ENCODE data around the gene EGLN1. TPM values are rescaled to one million over a fixed set of nuclear protein-coding genes. Genes with fewer than 3 reads are reported as not detected.

The EGLN1 gene
- polyA plus RNA-seq, 2 of the 4 experiments (the other 2 are of a cell fraction), result 57.7 to 156 TPM

DNA sequence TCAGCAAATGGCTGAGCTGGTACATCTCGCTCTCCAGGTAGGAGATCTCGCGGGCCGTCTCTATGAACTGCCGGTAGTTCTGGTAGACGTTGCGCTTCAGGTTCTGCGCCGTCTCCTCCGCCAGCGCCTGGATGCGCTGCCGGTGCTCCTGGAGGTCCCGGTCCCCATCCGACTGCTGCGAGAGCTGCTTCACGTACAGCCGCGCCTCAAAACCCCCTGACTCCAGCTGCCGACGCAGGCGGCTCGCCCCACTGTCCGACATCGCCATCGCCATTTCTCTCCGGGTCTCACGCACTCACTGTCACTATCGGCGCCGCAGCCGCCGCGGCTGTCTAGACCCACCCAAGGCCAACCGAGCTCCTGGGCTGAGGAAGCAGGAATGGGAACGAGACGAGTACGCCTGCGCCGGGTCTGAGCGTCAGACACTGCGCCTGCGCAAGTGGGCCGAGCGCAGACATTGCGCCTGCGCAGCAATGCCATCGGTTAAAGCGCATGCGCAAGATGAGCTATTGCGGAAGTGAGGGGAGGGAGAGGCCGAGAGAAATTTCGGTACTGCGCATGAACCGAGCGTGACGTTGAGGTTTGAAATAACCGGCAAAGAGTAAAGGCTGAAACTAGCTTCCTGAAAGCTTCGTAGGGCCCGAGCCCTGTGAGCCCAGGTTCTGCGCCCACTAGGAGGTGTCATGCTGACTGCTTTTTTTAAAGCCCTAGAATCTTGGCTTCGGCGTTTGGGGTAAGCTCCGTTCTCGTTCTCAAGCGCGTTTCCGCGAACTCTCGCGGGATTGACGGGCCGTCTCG, 84.4 kb downstream of the EGLN1 start, which contains the start of gene EXOC8 (continued):
- TF ChIP-seq, protein P1, sequence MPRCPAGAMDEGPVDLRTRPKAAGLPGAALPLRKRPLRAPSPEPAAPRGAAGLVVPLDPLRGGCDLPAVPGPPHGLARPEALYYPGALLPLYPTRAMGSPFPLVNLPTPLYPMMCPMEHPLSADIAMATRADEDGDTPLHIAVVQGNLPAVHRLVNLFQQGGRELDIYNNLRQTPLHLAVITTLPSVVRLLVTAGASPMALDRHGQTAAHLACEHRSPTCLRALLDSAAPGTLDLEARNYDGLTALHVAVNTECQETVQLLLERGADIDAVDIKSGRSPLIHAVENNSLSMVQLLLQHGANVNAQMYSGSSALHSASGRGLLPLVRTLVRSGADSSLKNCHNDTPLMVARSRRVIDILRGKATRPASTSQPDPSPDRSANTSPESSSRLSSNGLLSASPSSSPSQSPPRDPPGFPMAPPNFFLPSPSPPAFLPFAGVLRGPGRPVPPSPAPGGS (IDR thresholded peaks at IDR 0.05), result 0 out of 3 replicates have a peak, but pooled peaks have one; percentile 31
- TF ChIP-seq ZFP36 (IDR thresholded peaks at IDR 0.05; ENCODE audit: borderline replicate concordance, partially characterized antibody) (no peak), CHD4 (IDR thresholded peaks at IDR 0.05; ENCODE audit: borderline replicate concordance) (no peak), JUNB (IDR thresholded peaks at IDR 0.05) (no peak), CHD2 (IDR thresholded peaks at IDR 0.05; ENCODE audit: low read length, partially characterized antibody) (peak; percentile 97), SMC3 (IDR thresholded peaks at IDR 0.05) (no peak), POLR2AphosphoS2 (conservative IDR thresholded peaks at IDR 0.05; ENCODE audit: low read length) (no peak), MAZ (IDR thresholded peaks at IDR 0.05; ENCODE audit: borderline replicate concordance, low read depth, low read length) (no peak), RNF2 (IDR thresholded peaks at IDR 0.05; ENCODE audit: borderline replicate concordance, low read depth) (no peak), JUN (IDR thresholded peaks at IDR 0.05) (peak; percentile 39 to 72; a peak in 2 of 5 replicates), MAFK (IDR thresholded peaks at IDR 0.05; ENCODE audit: partially characterized antibody) (peak; percentile 99)
- TF ChIP-seq, protein P2, sequence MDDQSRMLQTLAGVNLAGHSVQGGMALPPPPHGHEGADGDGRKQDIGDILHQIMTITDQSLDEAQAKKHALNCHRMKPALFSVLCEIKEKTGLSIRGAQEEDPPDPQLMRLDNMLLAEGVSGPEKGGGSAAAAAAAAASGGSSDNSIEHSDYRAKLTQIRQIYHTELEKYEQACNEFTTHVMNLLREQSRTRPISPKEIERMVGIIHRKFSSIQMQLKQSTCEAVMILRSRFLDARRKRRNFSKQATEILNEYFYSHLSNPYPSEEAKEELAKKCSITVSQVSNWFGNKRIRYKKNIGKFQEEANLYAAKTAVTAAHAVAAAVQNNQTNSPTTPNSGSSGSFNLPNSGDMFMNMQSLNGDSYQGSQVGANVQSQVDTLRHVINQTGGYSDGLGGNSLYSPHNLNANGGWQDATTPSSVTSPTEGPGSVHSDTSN (IDR thresholded peaks at IDR 0.05), result no peak

DNA sequence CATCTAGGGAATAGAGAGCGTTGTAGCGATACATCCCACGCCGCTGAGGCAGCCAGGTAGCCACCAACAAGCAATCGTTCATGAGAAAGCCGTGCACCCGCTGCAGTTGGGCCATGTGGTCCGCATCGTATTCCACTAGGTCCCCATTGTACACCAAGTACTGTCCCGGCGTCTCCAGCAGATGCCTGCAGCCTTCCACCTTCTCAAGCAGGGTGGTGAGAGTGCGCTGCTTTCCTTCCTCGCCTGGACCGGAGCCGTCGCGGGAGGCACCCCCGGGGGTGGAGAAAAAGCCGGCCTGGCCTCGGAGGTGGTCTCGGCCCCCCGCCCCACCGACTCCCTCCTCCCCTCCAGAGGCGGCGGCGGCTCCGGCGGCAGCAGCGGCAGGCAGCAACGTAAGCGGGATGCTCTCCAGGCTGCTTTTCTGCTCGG, 85.0 kb downstream of the EGLN1 start:
- Histone ChIP-seq H3K27ac (peak overlapping the region; percentile 91 to 95), H3K9me3 (no peaks in the 10 kb centered on the region), H3K4me1 (peaks cover 46% of the 10 kb centered on the region), H3K4me3 (peak overlapping the region; percentile 82), H3K4me2 (peak overlapping the region; percentile 93)
- ChIA-PET POLR2A (interaction anchor here (1.0 to 1.8 kb wide), 5 partner anchors 12 to 694 kb away, joined by 3 to 6 read pairs (median 5); no protein-coding TSS in a partner anchor), CTCF (interaction anchor here (0.7 to 2.0 kb wide), 4 partner anchors 14 to 270 kb away, joined by 3 to 9 read pairs (median 4); no protein-coding TSS in a partner anchor)
- no peak for TF ChIP-seq MAZ (IDR thresholded peaks at IDR 0.05; ENCODE audit: borderline replicate concordance, low read depth, low read length)
- TF ChIP-seq, protein P3, sequence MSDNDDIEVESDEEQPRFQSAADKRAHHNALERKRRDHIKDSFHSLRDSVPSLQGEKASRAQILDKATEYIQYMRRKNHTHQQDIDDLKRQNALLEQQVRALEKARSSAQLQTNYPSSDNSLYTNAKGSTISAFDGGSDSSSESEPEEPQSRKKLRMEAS (IDR thresholded peaks at IDR 0.05), result no peak
- no peak for TF ChIP-seq ZC3H11A (IDR thresholded peaks at IDR 0.05)
- TF ChIP-seq MYC (IDR thresholded peaks at IDR 0.05; ENCODE audit: borderline replicate concordance, low read length), result no peak
- no peak for TF ChIP-seq CHD4 (IDR thresholded peaks at IDR 0.05; ENCODE audit: borderline replicate concordance)
- TF ChIP-seq, protein P4, sequence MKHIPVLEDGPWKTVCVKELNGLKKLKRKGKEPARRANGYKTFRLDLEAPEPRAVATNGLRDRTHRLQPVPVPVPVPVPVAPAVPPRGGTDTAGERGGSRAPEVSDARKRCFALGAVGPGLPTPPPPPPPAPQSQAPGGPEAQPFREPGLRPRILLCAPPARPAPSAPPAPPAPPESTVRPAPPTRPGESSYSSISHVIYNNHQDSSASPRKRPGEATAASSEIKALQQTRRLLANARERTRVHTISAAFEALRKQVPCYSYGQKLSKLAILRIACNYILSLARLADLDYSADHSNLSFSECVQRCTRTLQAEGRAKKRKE (CRISPR knock-in tag; IDR thresholded peaks at IDR 0.05; ENCODE audit: low read depth), result no peak
- TF ChIP-seq ZSCAN20 (CRISPR knock-in tag; IDR thresholded peaks at IDR 0.05), result no peak
- TF ChIP-seq GATA3 (IDR thresholded peaks at IDR 0.05; ENCODE audit: borderline replicate concordance), result no peak
- no peak for TF ChIP-seq SMC3 (IDR thresholded peaks at IDR 0.05)
- no peak for TF ChIP-seq HOXB13 (CRISPR knock-in tag; IDR thresholded peaks at IDR 0.05; ENCODE audit: low read depth)
- TF ChIP-seq, protein P5, sequence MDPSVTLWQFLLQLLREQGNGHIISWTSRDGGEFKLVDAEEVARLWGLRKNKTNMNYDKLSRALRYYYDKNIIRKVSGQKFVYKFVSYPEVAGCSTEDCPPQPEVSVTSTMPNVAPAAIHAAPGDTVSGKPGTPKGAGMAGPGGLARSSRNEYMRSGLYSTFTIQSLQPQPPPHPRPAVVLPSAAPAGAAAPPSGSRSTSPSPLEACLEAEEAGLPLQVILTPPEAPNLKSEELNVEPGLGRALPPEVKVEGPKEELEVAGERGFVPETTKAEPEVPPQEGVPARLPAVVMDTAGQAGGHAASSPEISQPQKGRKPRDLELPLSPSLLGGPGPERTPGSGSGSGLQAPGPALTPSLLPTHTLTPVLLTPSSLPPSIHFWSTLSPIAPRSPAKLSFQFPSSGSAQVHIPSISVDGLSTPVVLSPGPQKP (IDR thresholded peaks at IDR 0.05; ENCODE audit: low read depth, low read length), result no peak
- TF ChIP-seq RFX5 (IDR thresholded peaks at IDR 0.05), result no peak
- TF ChIP-seq ZFP36 (IDR thresholded peaks at IDR 0.05; ENCODE audit: borderline replicate concordance, partially characterized antibody), result no peak
- no peak for TF ChIP-seq RNF2 (IDR thresholded peaks at IDR 0.05; ENCODE audit: borderline replicate concordance, low read depth)
- WGBS (ENCODE audit: missing lambda C conversion rate), result 7% methylated on average over 12 of the region's 32 CpGs
- FAIRE-seq, result no peak
- ATAC-seq, result peak; percentile 37 to 54
- DNase-seq (ENCODE audit: low read depth in 1 of 2, low spot score in 1 of 2), result no peak

All from A549 (cell line).